Astrocyte (in vitro differentiated cells and primary cell): Measurements from ENCODE around the gene SRSF9. TPM values are rescaled to one million over a fixed set of nuclear protein-coding genes. Genes with fewer than 3 reads are reported as not detected.

Source experiments
- DNase-seq: peaks from one replicate; pipeline ENCODE4 v3.0.0-alpha.2; 2010; ENCODE audit warnings: low read depth
- FAIRE-seq: peaks from 2 replicates; lab custom pipeline; 2011; peaks lifted over from hg19 to GRCh38; lab: Jason Lieb, UNC
- H2AFZ ChIP-seq: 2 replicates; pipeline ENCODE4 v1.6.0; 2012; ENCODE audit warnings: low read depth, low read length, inconsistent platforms
- H3K27ac ChIP-seq: 2 replicates; pipeline ENCODE4 v1.5.1; 2011; ENCODE audit warnings: low read depth, low read length, inconsistent platforms
- H3K27me3 ChIP-seq: 2 replicates; pipeline ENCODE4 v1.6.0; 2011; ENCODE audit warnings: low read length, inconsistent platforms; ENCODE audit not compliant: insufficient read depth
- H3K36me3 ChIP-seq: 2 replicates; pipeline ENCODE4 v1.5.1; 2011; ENCODE audit warnings: low read length, inconsistent platforms; ENCODE audit not compliant: insufficient read depth
- H3K4me1 ChIP-seq: 2 replicates; pipeline ENCODE4 v1.5.1; 2011; ENCODE audit warnings: low read length, inconsistent platforms; ENCODE audit not compliant: insufficient read depth
- H3K4me2 ChIP-seq: 2 replicates; pipeline ENCODE4 v1.6.0; 2012; ENCODE audit warnings: low read length, inconsistent platforms
- H3K4me3 ChIP-seq: 2 replicates; pipeline ENCODE4 v1.5.1; 2011; ENCODE audit warnings: low read depth, mild to moderate bottlenecking, low read length, inconsistent platforms; ENCODE audit not compliant: insufficient read depth
- H3K79me2 ChIP-seq: 2 replicates; pipeline ENCODE4 v1.6.0; 2012; ENCODE audit warnings: mild to moderate bottlenecking, low read length, inconsistent platforms; ENCODE audit not compliant: insufficient read depth
- H3K9ac ChIP-seq: 2 replicates; pipeline ENCODE4 v1.6.0; 2012; ENCODE audit warnings: mild to moderate bottlenecking, low read length, inconsistent platforms
- H3K9me3 ChIP-seq: 2 replicates; pipeline ENCODE4 v1.5.1; 2012; ENCODE audit warnings: low read depth, mild to moderate bottlenecking, low read length, inconsistent platforms; ENCODE audit not compliant: insufficient read depth
- H4K20me1 ChIP-seq: 2 replicates; pipeline ENCODE4 v1.6.0; 2012; ENCODE audit warnings: low read length, inconsistent platforms; ENCODE audit not compliant: insufficient read depth
- H3K27ac Mint-ChIP-seq: one replicate; pipeline ENCODE4 v1.8.0; 2021; ENCODE audit warnings: mild to moderate bottlenecking, mixed read lengths; ENCODE audit not compliant: unreplicated experiment
- H3K27me3 Mint-ChIP-seq: one replicate; pipeline ENCODE4 v1.8.0; 2021; ENCODE audit warnings: low read depth, mixed read lengths; ENCODE audit not compliant: unreplicated experiment
- H3K36me3 Mint-ChIP-seq: one replicate; pipeline ENCODE4 v1.8.0; 2021; ENCODE audit warnings: low read depth, mixed read lengths; ENCODE audit not compliant: unreplicated experiment
- H3K4me1 Mint-ChIP-seq: one replicate; pipeline ENCODE4 v1.8.0; 2021; ENCODE audit warnings: low read depth, mixed read lengths; ENCODE audit not compliant: unreplicated experiment
- H3K4me3 Mint-ChIP-seq: one replicate; pipeline ENCODE4 v1.8.0; 2021; ENCODE audit warnings: mild to moderate bottlenecking, moderate library complexity, mixed read lengths; ENCODE audit not compliant: unreplicated experiment
- H3K9me3 Mint-ChIP-seq: one replicate; pipeline ENCODE4 v1.8.0; 2021; ENCODE audit warnings: mild to moderate bottlenecking, mixed read lengths; ENCODE audit not compliant: unreplicated experiment
- CTCF ChIP-seq: IDR thresholded peaks from 2 replicates; pipeline ENCODE4 v1.5.1; 2011; ENCODE audit warnings: low read depth, mild to moderate bottlenecking, inconsistent platforms, low read length, moderate library complexity; ENCODE audit not compliant: insufficient read depth
- EZH2 ChIP-seq: IDR thresholded peaks from 2 replicates; pipeline ENCODE4 v1.6.1; 2012; ENCODE audit warnings: mild to moderate bottlenecking, low read length, inconsistent platforms; ENCODE audit not compliant: insufficient read depth
- total RNA-seq: library from RNA; stranded (reverse); gene quantifications from 2 replicates; pipeline ENCODE4 v1.2.1, GENCODE V29; 2021

The SRSF9 gene
- total RNA-seq, 1 donor from 2014 or later: 223 TPM

- Mint-ChIP-seq H3K4me3 (peak overlapping the region; percentile 98), H3K9me3 (no peaks in the 10 kb centered on the region), H3K27ac (peak overlapping the region; percentile 69), H3K27me3 (no peaks in the 10 kb centered on the region), H3K36me3 (peaks cover 14% of the 10 kb centered on the region), H3K4me1 (peaks cover 16% of the 10 kb centered on the region)
- Histone ChIP-seq H3K4me2 (peak overlapping the region; percentile 97), H3K27me3 (no peaks in the 10 kb centered on the region), H3K9me3 (no peaks in the 10 kb centered on the region), H2AFZ (peak overlapping the region; percentile 65), H3K4me3 (peak overlapping the region; percentile 64), H3K36me3 (peaks cover 6% of the 10 kb centered on the region), H3K4me1 (peaks cover 21% of the 10 kb centered on the region), H3K79me2 (peaks cover 38% of the 10 kb centered on the region), H3K9ac (peak overlapping the region; percentile 78), H3K27ac (peak overlapping the region; percentile 12), H4K20me1 (peaks cover 33% of the 10 kb centered on the region)
- TF ChIP-seq EZH2 (no peak), CTCF (no peak)
- DNase-seq: no peak
- FAIRE-seq: no peak
Measured at GRCh38 chr12:120495186-120495730, 25.7 kb upstream of the SRSF9 start.

- H3K9me3 ChIP-seq: no peaks in the 10 kb centered on the region
- H3K4me1 ChIP-seq: peaks cover 9% of the 10 kb centered on the region
- no peaks in the 10 kb centered on the region for H3K9me3 Mint-ChIP-seq
- peaks cover 11% of the 10 kb centered on the region for H3K4me1 Mint-ChIP-seq
- H3K27me3 ChIP-seq: no peaks in the 10 kb centered on the region
- no peak overlapping the region for H3K27ac ChIP-seq
- H4K20me1 ChIP-seq: peaks cover 3% of the 10 kb centered on the region
- H3K36me3 Mint-ChIP-seq: peaks cover 15% of the 10 kb centered on the region
- no peaks in the 10 kb centered on the region for H3K27me3 Mint-ChIP-seq
- H3K4me2 ChIP-seq: no peak overlapping the region
- H2AFZ ChIP-seq: no peak overlapping the region
- TF ChIP-seq EZH2 (no peak), CTCF (no peak)
- no peaks in the 10 kb centered on the region for H3K36me3 ChIP-seq
- no peak overlapping the region for H3K9ac ChIP-seq
- DNase-seq (no peak), FAIRE-seq (no peak)
- no peak overlapping the region for H3K27ac Mint-ChIP-seq
- no peak overlapping the region for H3K4me3 Mint-ChIP-seq
- peaks cover 12% of the 10 kb centered on the region for H3K79me2 ChIP-seq
- H3K4me3 ChIP-seq: no peak overlapping the region
Measured at GRCh38 chr12:120490833-120491512, 21.4 kb upstream of the SRSF9 start.

GRCh38 chr12:120490325-120490724, 20.8 kb upstream of the SRSF9 start:
- no peak overlapping the region for H3K9ac ChIP-seq
- H2AFZ ChIP-seq: no peak overlapping the region
- H3K27me3 ChIP-seq: no peaks in the 10 kb centered on the region
- H3K9me3 ChIP-seq: no peaks in the 10 kb centered on the region
- peaks cover 3% of the 10 kb centered on the region for H4K20me1 ChIP-seq
- FAIRE-seq (no peak), DNase-seq (no peak)
- H3K4me3 ChIP-seq: no peak overlapping the region
- H3K4me1 Mint-ChIP-seq: peaks cover 11% of the 10 kb centered on the region
- no peak overlapping the region for H3K27ac ChIP-seq
- TF ChIP-seq CTCF: no peak
- no peak overlapping the region for H3K4me3 Mint-ChIP-seq
- peaks cover 15% of the 10 kb centered on the region for H3K36me3 Mint-ChIP-seq
- no peaks in the 10 kb centered on the region for H3K36me3 ChIP-seq
- H3K9me3 Mint-ChIP-seq: no peaks in the 10 kb centered on the region
- no peaks in the 10 kb centered on the region for H3K27me3 Mint-ChIP-seq
- no peak overlapping the region for H3K4me2 ChIP-seq
- peaks cover 8% of the 10 kb centered on the region for H3K4me1 ChIP-seq
- H3K79me2 ChIP-seq: peaks cover 10% of the 10 kb centered on the region
- H3K27ac Mint-ChIP-seq: no peak overlapping the region
